HepG2 (cell line): Measurements from ENCODE around the gene SPINK4. TPM values are rescaled to one million over a fixed set of nuclear protein-coding genes. Genes with fewer than 3 reads are reported as not detected.
A peak's percentile ranks its signal among the peaks of the same experiment; 100 is the strongest.

Experiments
- ATAC-seq: fragments of 200-7000 bp; cut with Tn5 transposase; 3 replicates; pipeline ENCODE4 v1.9.1; 2020; ENCODE audit warnings: mild to moderate bottlenecking, moderate library complexity
- BruUV-seq: library from RNA; stranded (reverse); fragments of 400-500 nt; replicated peaks from 2 replicates; lab custom pipeline; 2021; lab: Mats Ljungman, UMichigan
- CTCF ChIA-PET: fragments of 300-600 bp; formaldehyde crosslinking; extraction: SDS; loops from one replicate; lab custom pipeline; 2021; ENCODE audit warnings: low total read pairs, inconsistent platforms, low intra/inter-chr PET ratio; lab: Yijun Ruan, JAX
- POLR2A ChIA-PET: fragments of 350-600 bp; sonication (Branson Sonifier 250); formaldehyde crosslinking; loops from one replicate; lab custom pipeline; 2020; ENCODE audit warnings: antibody characterized with exemption, inconsistent platforms; lab: Yijun Ruan, JAX
- DNase-seq: peaks from one replicate; pipeline ENCODE4 v3.0.0-alpha.2; 2015; ENCODE audit warnings: low spot score
- FAIRE-seq: peaks from 3 replicates; lab custom pipeline; 2011; peaks lifted over from hg19 to GRCh38; lab: Jason Lieb, UNC
- H2AFZ ChIP-seq: one replicate; pipeline ENCODE4 v1.6.1; 2011; ENCODE audit warnings: low read length, inconsistent platforms
- H3K27ac ChIP-seq: fragments of 300-600 bp; 3 replicates; pipeline ENCODE4 v1.8.0; 2011; ENCODE audit warnings: mixed run types, mild to moderate bottlenecking, mixed read lengths, low read length, inconsistent platforms; ENCODE audit not compliant: insufficient read depth; ENCODE audit errors: extremely low read length
- H3K27me3 ChIP-seq, 2 experiments: fragments of 200-600 bp in 1 of 2; 2 replicates in 1 of 2; 3 replicates in 1 of 2; pipeline versions ENCODE4 v1.6.0 to v1.8.0; 2011; ENCODE audit warnings: low read length in 2 of 2, mild to moderate bottlenecking in 2 of 2, moderate library complexity in 2 of 2, inconsistent platforms in 1 of 2; ENCODE audit not compliant: insufficient read depth in 2 of 2, control insufficient read depth in 1 of 2
- H3K36me3 ChIP-seq, 2 experiments: fragments of 200-600 bp in 1 of 2; replicated peaks in 1 of 2; 2 replicates in 1 of 2; 3 replicates in 1 of 2; pipeline versions ENCODE4 v1.5.1 to v1.8.0; 2011; ENCODE audit warnings: low read length in 2 of 2, inconsistent platforms in 1 of 2; ENCODE audit not compliant: insufficient read depth in 2 of 2, control insufficient read depth in 1 of 2
- H3K4me1 ChIP-seq: 2 replicates; pipeline ENCODE4 v1.5.1; 2012; ENCODE audit warnings: low read length, inconsistent platforms; ENCODE audit not compliant: insufficient read depth
- H3K4me2 ChIP-seq: 2 replicates; pipeline ENCODE4 v1.6.0; 2011; ENCODE audit warnings: low read depth, low read length, inconsistent platforms
- H3K4me3 ChIP-seq, 3 experiments: fragments of 200-600 bp in 1 of 3; sonication (generic), shearing (Covaris generic) in 1 of 3; replicated peaks in 1 of 3; 2 replicates each; pipeline ENCODE4 v1.5.1; 2011 to 2016; ENCODE audit warnings: low read length in 3 of 3, inconsistent platforms in 2 of 3, low read depth in 2 of 3, mild to moderate bottlenecking in 2 of 3, control low read depth in 1 of 3, mixed read lengths in 1 of 3; ENCODE audit not compliant: insufficient read depth in 1 of 3
- H3K79me2 ChIP-seq: one replicate; pipeline ENCODE4 v1.6.1; 2011; ENCODE audit warnings: low read length, inconsistent platforms; ENCODE audit not compliant: insufficient read depth
- H3K9ac ChIP-seq: 2 replicates; pipeline ENCODE4 v1.6.0; 2011; ENCODE audit warnings: mild to moderate bottlenecking, low read depth, low read length, inconsistent platforms; ENCODE audit not compliant: insufficient read depth
- H3K9me3 ChIP-seq: 2 replicates; pipeline ENCODE4 v1.5.1; 2012; ENCODE audit warnings: mild to moderate bottlenecking, low read length
- H4K20me1 ChIP-seq: 2 replicates; pipeline ENCODE4 v1.6.0; 2011; ENCODE audit warnings: inconsistent platforms, mild to moderate bottlenecking, low read length, moderate library complexity; ENCODE audit not compliant: insufficient read depth
- AKAP8 ChIP-seq: sonication (generic); formaldehyde crosslinking; IDR thresholded peaks from 2 replicates; pipeline ENCODE4 v1.5.1; 2020; ENCODE audit warnings: mild to moderate bottlenecking, missing genetic modification reagents
- HDAC1 ChIP-seq: sonication (generic); formaldehyde crosslinking; IDR thresholded peaks from 2 replicates; pipeline ENCODE4 v1.5.1; 2020; ENCODE audit warnings: mild to moderate bottlenecking, missing genetic modification reagents
- HOXA3 ChIP-seq: sonication (generic); formaldehyde crosslinking; IDR thresholded peaks from 2 replicates; pipeline ENCODE4 v1.5.0; 2020; ENCODE audit warnings: missing genetic modification reagents
- PCBP2 ChIP-seq: fragments of 200-400 bp; formaldehyde crosslinking; optimal IDR thresholded peaks from 2 replicates; pipeline ENCODE3; 2018; ENCODE audit warnings: low read length, low read depth; ENCODE audit not compliant: poor library complexity, severe bottlenecking
- REPIN1 ChIP-seq: sonication (generic); formaldehyde crosslinking; IDR thresholded peaks from 2 replicates; pipeline ENCODE4 v1.8.0; 2022; ENCODE audit warnings: missing genetic modification reagents, low read depth, mild to moderate bottlenecking, borderline replicate concordance
- ZNF773 ChIP-seq: sonication (generic); formaldehyde crosslinking; IDR thresholded peaks from 2 replicates; pipeline ENCODE4 v1.4.0; 2020; ENCODE audit warnings: missing genetic modification reagents, borderline replicate concordance
- WGBS: methylation state at CpG from one replicate; pipeline ENCODE4 v1.1.6; 2017; ENCODE audit warnings: low lambda C conversion rate; 5-methylcytosine and 5-hydroxymethylcytosine counted together
- in situ Hi-C: cut with HindIII; loops from 2 replicates; pipeline ENCODE4 v1.10.0; 2017; ENCODE audit warnings: low pct_unique_long_range_greater_than_20kb; ENCODE audit not compliant: extremely low pct_ligation_motif_present
- intact Hi-C: fragments of 100-400 bp; cut with micrococcal nuclease; formaldehyde crosslinking; loops from one replicate; pipeline ENCODE4 v1.10.0; 2022; ENCODE audit not compliant: unreplicated experiment
- polyA plus RNA-seq, 8 experiments: library from polyadenylated mRNA; depleted of rRNA in 3 of 8; stranded (reverse) in 7 of 8; unstranded in 1 of 8; fragments of >200 nt; fragmentation: Illumina TruSeq in 4 of 8; extraction: Trizol in 4 of 8; gene quantifications; 2 replicates each; pipeline versions ENCODE4 v1.2.1 to v1.2.3, GENCODE V29; 2011 to 2016; ENCODE audit warnings: low read depth in 4 of 8, missing spikeins in 1 of 8, mixed read lengths in 1 of 8; ENCODE audit not compliant: insufficient read depth in 1 of 8
- total RNA-seq, 5 experiments: library from RNA; depleted of rRNA; stranded (reverse); fragments of >200 nt; fragmentation: Illumina TruSeq; extraction: Trizol; gene quantifications; 2 replicates each; pipeline ENCODE4 v1.2.3, GENCODE V29; 2016; ENCODE audit warnings: low read depth in 1 of 5
- TF ChIP-seq, protein P1 (sequence below): sonication (generic); formaldehyde crosslinking; IDR thresholded peaks from 2 replicates; pipeline ENCODE4 v1.4.0; 2020; ENCODE audit warnings: mild to moderate bottlenecking, low read depth, missing genetic modification reagents
- TF ChIP-seq, protein P2 (sequence below): sonication (generic); formaldehyde crosslinking; IDR thresholded peaks from 2 replicates; pipeline ENCODE4 v1.4.0; 2020; ENCODE audit warnings: missing genetic modification reagents
- TF ChIP-seq, protein P3 (sequence below): IDR thresholded peaks from 2 replicates; pipeline ENCODE4 v1.6.1; 2016; ENCODE audit warnings: low read depth, missing genetic modification reagents, missing compliant biosample characterization

Gene SPINK4
- total and polyA plus RNA-seq, 2 of the 13 experiments (the other 11 are each of a cell fraction or from before 2014, with no cell fraction given) = 0.53 to 3.4 TPM

DNA sequence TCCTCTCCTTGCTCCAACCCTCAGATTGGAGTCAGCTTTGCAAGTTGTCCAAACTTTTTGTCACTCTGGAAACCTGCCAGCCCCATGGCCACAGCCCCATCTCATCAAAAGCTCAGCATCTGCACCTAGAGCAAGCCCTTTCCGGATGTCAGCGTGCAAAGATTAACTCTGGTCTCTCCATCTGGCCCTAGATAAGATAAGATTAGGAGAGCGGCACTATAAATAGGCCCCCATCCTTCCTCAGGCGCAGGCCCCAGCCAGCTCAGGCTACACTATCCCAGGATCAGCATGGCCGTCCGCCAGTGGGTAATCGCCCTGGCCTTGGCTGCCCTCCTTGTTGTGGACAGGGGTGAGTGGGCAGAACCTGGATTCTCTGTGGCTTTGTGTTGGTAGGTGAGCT is at the start of gene SPINK4 (continued):
- no peak for TF ChIP-seq PCBP2
- TF ChIP-seq, protein P1, sequence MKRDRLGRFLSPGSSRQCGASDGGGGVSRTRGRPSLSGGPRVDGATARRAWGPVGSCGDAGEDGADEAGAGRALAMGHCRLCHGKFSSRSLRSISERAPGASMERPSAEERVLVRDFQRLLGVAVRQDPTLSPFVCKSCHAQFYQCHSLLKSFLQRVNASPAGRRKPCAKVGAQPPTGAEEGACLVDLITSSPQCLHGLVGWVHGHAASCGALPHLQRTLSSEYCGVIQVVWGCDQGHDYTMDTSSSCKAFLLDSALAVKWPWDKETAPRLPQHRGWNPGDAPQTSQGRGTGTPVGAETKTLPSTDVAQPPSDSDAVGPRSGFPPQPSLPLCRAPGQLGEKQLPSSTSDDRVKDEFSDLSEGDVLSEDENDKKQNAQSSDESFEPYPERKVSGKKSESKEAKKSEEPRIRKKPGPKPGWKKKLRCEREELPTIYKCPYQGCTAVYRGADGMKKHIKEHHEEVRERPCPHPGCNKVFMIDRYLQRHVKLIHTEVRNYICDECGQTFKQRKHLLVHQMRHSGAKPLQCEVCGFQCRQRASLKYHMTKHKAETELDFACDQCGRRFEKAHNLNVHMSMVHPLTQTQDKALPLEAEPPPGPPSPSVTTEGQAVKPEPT (CRISPR knock-in tag) = no peak
- no peak for TF ChIP-seq REPIN1 (CRISPR knock-in tag)
- 0 out of 2 replicates have a peak, but pooled peaks have one; percentile 38 for TF ChIP-seq HDAC1

DNA sequence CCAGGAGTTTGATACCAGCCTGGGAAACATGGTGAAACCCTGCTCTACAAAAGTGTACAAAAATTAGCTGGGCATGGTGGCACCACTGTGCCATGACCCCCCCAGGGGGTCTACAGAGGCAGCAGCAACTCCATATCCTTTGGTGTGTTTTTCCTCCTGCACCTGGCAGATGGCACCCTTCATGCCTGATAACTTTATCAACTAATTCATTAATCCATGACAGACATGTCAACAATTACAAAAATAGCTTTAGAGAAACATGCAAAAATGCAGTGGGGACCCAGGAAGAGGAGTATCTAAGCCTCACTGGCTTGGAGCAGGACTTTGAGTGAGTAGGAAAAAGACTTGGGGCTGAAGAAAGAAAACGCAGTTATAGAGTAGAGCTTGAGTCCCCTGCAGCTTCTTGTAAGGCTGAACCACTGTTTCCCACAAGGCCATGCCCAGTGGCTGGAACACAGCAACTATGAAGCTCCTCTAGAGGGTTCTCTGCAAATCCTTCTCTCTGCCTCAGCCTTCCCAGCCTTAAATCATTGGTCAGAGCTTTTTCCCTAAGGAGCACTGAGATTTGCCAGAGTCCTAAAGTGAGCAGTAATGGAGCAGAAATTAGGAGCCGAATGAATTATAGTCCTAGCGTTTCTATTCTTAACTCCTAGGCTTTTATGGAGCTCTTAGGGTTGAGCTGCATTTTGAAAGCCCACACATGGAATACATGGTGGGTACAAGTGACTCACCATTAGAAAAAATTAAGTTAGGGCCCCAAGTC is 47.3 kb upstream of the SPINK4 start:
- Histone ChIP-seq H3K27me3 (peaks cover 4 to 43% of the 10 kb centered on the region in 2 experiments; a peak in 3 of 5 replicates), H3K9ac (no peak overlapping the region), H4K20me1 (no peaks in the 10 kb centered on the region), H3K36me3 (no peaks in the 10 kb centered on the region), H2AFZ (no peak overlapping the region), H3K4me3 (no peak overlapping the region), H3K79me2 (no peaks in the 10 kb centered on the region), H3K9me3 (no peaks in the 10 kb centered on the region), H3K4me2 (no peak overlapping the region), H3K27ac (no peak overlapping the region), H3K4me1 (no peaks in the 10 kb centered on the region)
- DNase-seq (no peak), FAIRE-seq (no peak), ATAC-seq (no peak)
- 29% methylated on average over 3 of the region's 3 CpGs for WGBS
- ChIA-PET CTCF (no interaction called here), POLR2A (no interaction called here)
- intact Hi-C loops = no loop called here
- in situ Hi-C loops = no loop called here
- BruUV-seq = no TSS peak
- TF ChIP-seq HOXA3 (no peak), AKAP8 (no peak), ZNF773 (no peak)
- TF ChIP-seq, protein P2, sequence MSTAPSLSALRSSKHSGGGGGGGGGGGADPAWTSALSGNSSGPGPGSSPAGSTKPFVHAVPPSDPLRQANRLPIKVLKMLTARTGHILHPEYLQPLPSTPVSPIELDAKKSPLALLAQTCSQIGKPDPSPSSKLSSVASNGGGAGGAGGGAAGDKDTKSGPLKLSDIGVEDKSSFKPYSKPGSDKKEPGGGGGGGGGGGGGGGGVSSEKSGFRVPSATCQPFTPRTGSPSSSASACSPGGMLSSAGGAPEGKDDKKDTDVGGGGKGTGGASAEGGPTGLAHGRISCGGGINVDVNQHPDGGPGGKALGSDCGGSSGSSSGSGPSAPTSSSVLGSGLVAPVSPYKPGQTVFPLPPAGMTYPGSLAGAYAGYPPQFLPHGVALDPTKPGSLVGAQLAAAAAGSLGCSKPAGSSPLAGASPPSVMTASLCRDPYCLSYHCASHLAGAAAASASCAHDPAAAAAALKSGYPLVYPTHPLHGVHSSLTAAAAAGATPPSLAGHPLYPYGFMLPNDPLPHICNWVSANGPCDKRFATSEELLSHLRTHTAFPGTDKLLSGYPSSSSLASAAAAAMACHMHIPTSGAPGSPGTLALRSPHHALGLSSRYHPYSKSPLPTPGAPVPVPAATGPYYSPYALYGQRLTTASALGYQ (CRISPR knock-in tag) = no peak
- TF ChIP-seq, protein P3, sequence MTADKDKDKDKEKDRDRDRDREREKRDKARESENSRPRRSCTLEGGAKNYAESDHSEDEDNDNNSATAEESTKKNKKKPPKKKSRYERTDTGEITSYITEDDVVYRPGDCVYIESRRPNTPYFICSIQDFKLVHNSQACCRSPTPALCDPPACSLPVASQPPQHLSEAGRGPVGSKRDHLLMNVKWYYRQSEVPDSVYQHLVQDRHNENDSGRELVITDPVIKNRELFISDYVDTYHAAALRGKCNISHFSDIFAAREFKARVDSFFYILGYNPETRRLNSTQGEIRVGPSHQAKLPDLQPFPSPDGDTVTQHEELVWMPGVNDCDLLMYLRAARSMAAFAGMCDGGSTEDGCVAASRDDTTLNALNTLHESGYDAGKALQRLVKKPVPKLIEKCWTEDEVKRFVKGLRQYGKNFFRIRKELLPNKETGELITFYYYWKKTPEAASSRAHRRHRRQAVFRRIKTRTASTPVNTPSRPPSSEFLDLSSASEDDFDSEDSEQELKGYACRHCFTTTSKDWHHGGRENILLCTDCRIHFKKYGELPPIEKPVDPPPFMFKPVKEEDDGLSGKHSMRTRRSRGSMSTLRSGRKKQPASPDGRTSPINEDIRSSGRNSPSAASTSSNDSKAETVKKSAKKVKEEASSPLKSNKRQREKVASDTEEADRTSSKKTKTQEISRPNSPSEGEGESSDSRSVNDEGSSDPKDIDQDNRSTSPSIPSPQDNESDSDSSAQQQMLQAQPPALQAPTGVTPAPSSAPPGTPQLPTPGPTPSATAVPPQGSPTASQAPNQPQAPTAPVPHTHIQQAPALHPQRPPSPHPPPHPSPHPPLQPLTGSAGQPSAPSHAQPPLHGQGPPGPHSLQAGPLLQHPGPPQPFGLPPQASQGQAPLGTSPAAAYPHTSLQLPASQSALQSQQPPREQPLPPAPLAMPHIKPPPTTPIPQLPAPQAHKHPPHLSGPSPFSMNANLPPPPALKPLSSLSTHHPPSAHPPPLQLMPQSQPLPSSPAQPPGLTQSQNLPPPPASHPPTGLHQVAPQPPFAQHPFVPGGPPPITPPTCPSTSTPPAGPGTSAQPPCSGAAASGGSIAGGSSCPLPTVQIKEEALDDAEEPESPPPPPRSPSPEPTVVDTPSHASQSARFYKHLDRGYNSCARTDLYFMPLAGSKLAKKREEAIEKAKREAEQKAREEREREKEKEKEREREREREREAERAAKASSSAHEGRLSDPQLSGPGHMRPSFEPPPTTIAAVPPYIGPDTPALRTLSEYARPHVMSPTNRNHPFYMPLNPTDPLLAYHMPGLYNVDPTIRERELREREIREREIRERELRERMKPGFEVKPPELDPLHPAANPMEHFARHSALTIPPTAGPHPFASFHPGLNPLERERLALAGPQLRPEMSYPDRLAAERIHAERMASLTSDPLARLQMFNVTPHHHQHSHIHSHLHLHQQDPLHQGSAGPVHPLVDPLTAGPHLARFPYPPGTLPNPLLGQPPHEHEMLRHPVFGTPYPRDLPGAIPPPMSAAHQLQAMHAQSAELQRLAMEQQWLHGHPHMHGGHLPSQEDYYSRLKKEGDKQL (CRISPR knock-in tag) = no peak
